Smooth muscle cell (in vitro differentiated cells): ENCODE measurements around the gene OCA2. TPM values are rescaled to one million over a fixed set of nuclear protein-coding genes. Genes with fewer than 3 reads are reported as not detected.

Experiments used
- DNase-seq: peaks from one replicate; lab custom pipeline; 2025; ENCODE audit not compliant: unreplicated experiment; lab: John Stamatoyannopoulos, UW
- H2AFZ ChIP-seq: fragments of 200-600 bp; sonication (generic); 2 replicates; pipeline ENCODE4 v1.6.0; 2016; ENCODE audit warnings: antibody characterized with exemption, low read depth, mild to moderate bottlenecking
- H3F3A ChIP-seq: fragments of 200-600 bp; sonication (generic); 2 replicates; pipeline ENCODE4 v1.6.0; 2017; ENCODE audit warnings: antibody characterized with exemption, low read depth
- H3K27ac ChIP-seq: fragments of 200-600 bp; sonication (generic); 2 replicates; pipeline ENCODE4 v1.5.1; 2016; ENCODE audit warnings: low read depth, mild to moderate bottlenecking
- H3K27me3 ChIP-seq: fragments of 200-600 bp; sonication (generic); 2 replicates; pipeline ENCODE4 v1.6.1; 2016; ENCODE audit warnings: low read depth, mild to moderate bottlenecking
- H3K36me3 ChIP-seq: fragments of 200-600 bp; sonication (generic); 2 replicates; pipeline ENCODE4 v1.5.1; 2016; ENCODE audit warnings: low read depth
- H3K4me1 ChIP-seq: fragments of 200-600 bp; sonication (generic); 2 replicates; pipeline ENCODE4 v1.5.1; 2016; ENCODE audit warnings: low read depth
- H3K4me2 ChIP-seq: fragments of 200-600 bp; sonication (generic); 2 replicates; pipeline ENCODE4 v1.6.0; 2016; ENCODE audit warnings: mild to moderate bottlenecking
- H3K4me3 ChIP-seq: fragments of 200-600 bp; sonication (generic); 2 replicates; pipeline ENCODE4 v1.5.1; 2016; ENCODE audit warnings: mild to moderate bottlenecking
- H3K79me2 ChIP-seq: fragments of 200-600 bp; sonication (generic); 2 replicates; pipeline ENCODE4 v1.6.0; 2016; ENCODE audit warnings: low read depth, mild to moderate bottlenecking
- H3K9ac ChIP-seq: fragments of 200-600 bp; sonication (generic); 2 replicates; pipeline ENCODE4 v1.6.0; 2016; ENCODE audit warnings: low read depth
- H3K9me3 ChIP-seq: fragments of 200-600 bp; sonication (generic); replicated peaks from 2 replicates; pipeline ENCODE4 v1.5.1; 2016; ENCODE audit warnings: low read depth
- H4K20me1 ChIP-seq: fragments of 200-600 bp; sonication (generic); 2 replicates; pipeline ENCODE4 v1.6.0; 2016; ENCODE audit warnings: low read depth
- CTCF ChIP-seq: fragments of 200-600 bp; sonication (generic); IDR thresholded peaks from 2 replicates; pipeline ENCODE4 v1.5.1; 2017; ENCODE audit warnings: borderline replicate concordance, mild to moderate bottlenecking, antibody characterized with exemption; ENCODE audit not compliant: insufficient read depth, poor library complexity, severe bottlenecking
- WGBS: methylation state at CpG from one replicate; pipeline ENCODE4 v1.1.7; 2016; ENCODE audit warnings: low lambda C conversion rate; 5-methylcytosine and 5-hydroxymethylcytosine counted together
- polyA plus RNA-seq: library from polyadenylated mRNA; unstranded; fragments of >200 nt; fragmentation: Nextera tagmentation; extraction: Ambion mirVana; gene quantifications from 2 replicates; pipeline ENCODE4 v1.2.1, GENCODE V29; 2016
- total RNA-seq: library from RNA; depleted of rRNA; stranded (reverse); fragments of >200 nt; gene quantifications from 2 replicates; pipeline ENCODE4 v1.2.3, GENCODE V29; 2014

Gene OCA2
- total and polyA plus RNA-seq, 2 experiments from 2014 or later: 0.16 TPM; not detected in 1

DNA sequence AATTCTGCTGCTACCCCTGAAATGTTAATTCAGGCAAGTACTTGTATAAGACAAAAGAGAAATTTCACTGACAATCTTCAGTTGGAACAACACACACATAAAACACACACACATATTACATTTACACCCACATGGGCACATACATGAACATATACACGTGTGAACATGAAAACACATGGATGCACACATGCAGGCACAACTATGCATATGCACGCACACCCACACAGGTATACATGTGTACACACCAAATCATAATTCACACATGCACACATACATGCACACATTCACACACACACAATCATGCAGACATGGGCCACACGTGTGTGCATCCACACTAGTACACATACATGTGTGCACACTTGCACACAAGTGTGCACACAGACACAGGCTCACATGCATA, 277.8 kb downstream of the OCA2 start:
- WGBS: 57% methylated on average over 3 of the region's 3 CpGs
- H3K9me3 ChIP-seq: no peaks in the 10 kb centered on the region

GRCh38 chr15:27820722-27821121, 278.4 kb downstream of the OCA2 start:
- Histone ChIP-seq H3K4me1 (no peaks in the 10 kb centered on the region), H3K4me2 (peak overlapping the region; percentile 10), H2AFZ (no peak overlapping the region), H3K36me3 (no peaks in the 10 kb centered on the region), H3K79me2 (no peaks in the 10 kb centered on the region), H4K20me1 (no peaks in the 10 kb centered on the region), H3K27ac (no peak overlapping the region), H3K9me3 (no peaks in the 10 kb centered on the region), H3K4me3 (no peak overlapping the region), H3K27me3 (no peaks in the 10 kb centered on the region), H3K9ac (no peak overlapping the region), H3F3A (no peaks in the 10 kb centered on the region)
- WGBS: 93% methylated on average over 4 of the region's 4 CpGs
- no peak for TF ChIP-seq CTCF
- DNase-seq: no peak

More for the DNA sequence above, 277.8 kb downstream of the OCA2 start:
- Histone ChIP-seq H2AFZ (no peak overlapping the region), H3K79me2 (no peaks in the 10 kb centered on the region), H3F3A (no peaks in the 10 kb centered on the region), H3K4me1 (no peaks in the 10 kb centered on the region), H3K9ac (no peak overlapping the region), H4K20me1 (no peaks in the 10 kb centered on the region), H3K4me3 (no peak overlapping the region), H3K27ac (no peak overlapping the region), H3K4me2 (no peak overlapping the region), H3K27me3 (no peaks in the 10 kb centered on the region), H3K36me3 (no peaks in the 10 kb centered on the region)
- TF ChIP-seq CTCF: no peak
- no peak for DNase-seq

- Histone ChIP-seq H3K4me3 (no peak overlapping the region), H3K9ac (no peak overlapping the region), H2AFZ (peak overlapping the region; percentile 24), H3K9me3 (no peaks in the 10 kb centered on the region), H3K27ac (no peak overlapping the region), H4K20me1 (no peaks in the 10 kb centered on the region), H3K4me2 (peak overlapping the region; percentile 10), H3K27me3 (no peaks in the 10 kb centered on the region), H3F3A (no peaks in the 10 kb centered on the region), H3K36me3 (no peaks in the 10 kb centered on the region), H3K79me2 (no peaks in the 10 kb centered on the region), H3K4me1 (no peaks in the 10 kb centered on the region)
- DNase-seq: no peak
- TF ChIP-seq CTCF: no peak
- WGBS: 27% methylated on average over 7 of the region's 7 CpGs
These were observed 278.9 kb downstream of the OCA2 start for GRCh38 chr15:27820232-27820631.

GRCh38 chr15:27817258-27817657, 281.9 kb downstream of the OCA2 start:
- H3K9me3 ChIP-seq: no peaks in the 10 kb centered on the region
- no peaks in the 10 kb centered on the region for H3K27me3 ChIP-seq
- no peaks in the 10 kb centered on the region for H3K79me2 ChIP-seq
- H3K9ac ChIP-seq: no peak overlapping the region
- no peak for DNase-seq
- no peaks in the 10 kb centered on the region for H3K36me3 ChIP-seq
- no peak overlapping the region for H2AFZ ChIP-seq
- TF ChIP-seq CTCF: no peak
- H3K4me1 ChIP-seq: no peaks in the 10 kb centered on the region
- H3K27ac ChIP-seq: no peak overlapping the region
- no peak overlapping the region for H3K4me3 ChIP-seq
- WGBS: 89% methylated on average over 3 of the region's 3 CpGs
- no peak overlapping the region for H3K4me2 ChIP-seq
- H3F3A ChIP-seq: no peaks in the 10 kb centered on the region
- no peaks in the 10 kb centered on the region for H4K20me1 ChIP-seq
